Measurements from ENCODE around the gene TERT. TPM values are rescaled to one million over a fixed set of nuclear protein-coding genes. Genes with fewer than 3 reads are reported as not detected.

The TERT gene
- total and polyA plus RNA-seq, 2 of the 8 experiments (the other 6 are each of a cell fraction or from before 2014, with no cell fraction given), result 13.1 to 23.1 TPM

DNA sequence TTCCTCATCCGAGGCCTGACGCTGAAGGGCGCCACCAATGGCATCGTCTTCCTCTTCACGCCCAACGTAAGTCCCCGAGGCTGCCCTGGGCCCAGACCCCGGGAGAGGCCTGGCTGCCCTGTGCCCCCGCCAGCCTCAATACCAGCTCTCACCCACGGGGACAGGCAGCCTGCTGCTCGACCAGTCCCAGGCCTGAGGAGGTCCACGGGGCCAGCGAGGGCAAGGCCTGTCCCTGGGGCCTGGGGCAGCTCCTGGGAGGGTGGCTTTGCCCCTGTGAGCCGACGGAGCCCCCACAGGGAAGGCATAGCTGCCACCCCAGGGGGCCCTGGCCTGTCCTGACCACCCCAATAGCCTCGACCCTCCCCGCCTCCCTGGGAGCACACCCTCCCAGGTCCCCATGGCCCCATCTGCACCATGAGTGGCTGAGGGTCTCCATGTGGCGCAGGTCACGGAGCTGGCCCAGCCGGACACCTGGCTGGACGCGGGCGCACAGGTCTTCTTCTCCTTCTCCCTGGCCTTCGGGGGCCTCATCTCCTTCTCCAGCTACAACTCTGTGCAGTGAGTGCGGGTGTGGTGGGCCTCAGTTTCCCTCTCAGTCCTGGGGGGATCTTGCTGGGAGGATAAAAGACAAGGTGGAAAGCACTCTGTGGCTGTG is 81.2 kb downstream of the TERT start:
- no peak overlapping the region for H2AFZ ChIP-seq (ENCODE audit: low read length)
- H3K23ac ChIP-seq (ENCODE audit: insufficient read length), result no peak overlapping the region
- H2BK5ac ChIP-seq (ENCODE audit: low read depth, low read length), result no peak overlapping the region
- FAIRE-seq, result no peak
- WGBS, 2 experiments (ENCODE audit: extremely low coverage in 1 of 2, insufficient coverage in 1 of 2, insufficient read length in 1 of 2, insufficient replicate concordance in 2 of 2, low coverage in 1 of 2, low lambda C conversion rate in 2 of 2, missing lambda C conversion rate in 1 of 2), result 93% methylated on average over 20 of the region's 25 CpGs; no CpG with 5 or more reads in 1 of the 2 experiments
- POLR2A ChIA-PET (ENCODE audit: partially characterized antibody), result no interaction called here
- no peak overlapping the region for H3K56ac ChIP-seq (replicated peaks; ENCODE audit: insufficient read length, low read depth, low read length)
- H3K23me2 ChIP-seq (ENCODE audit: low read depth, low read length), result no peaks in the 10 kb centered on the region
- H2BK15ac ChIP-seq (ENCODE audit: low read length), result no peak overlapping the region
- H3K36me3 ChIP-seq (ENCODE audit: control insufficient read depth in 2 of 4, insufficient read depth in 4 of 4, low read length in 3 of 4), result no peaks in the 10 kb centered on the region
- H4K91ac ChIP-seq (replicated peaks; ENCODE audit: insufficient read length, low read length), result no peak overlapping the region
- H3K79me1 ChIP-seq (ENCODE audit: low read depth, low read length), result no peaks in the 10 kb centered on the region
- H2BK20ac ChIP-seq (ENCODE audit: low read length), result no peak overlapping the region
- no peaks in the 10 kb centered on the region for H3K79me2 ChIP-seq (ENCODE audit: control insufficient read depth in 1 of 2, insufficient read depth in 2 of 2, low read length in 2 of 2)
- no peak overlapping the region for H3K4me2 ChIP-seq (ENCODE audit: insufficient read depth in 1 of 2, low read depth in 2 of 2, low read length in 2 of 2)
- H3K14ac ChIP-seq (ENCODE audit: insufficient read length), result no peak overlapping the region
- no peak overlapping the region for H3K4me3 ChIP-seq (ENCODE audit: extremely low read depth in 1 of 4, insufficient read depth in 2 of 4, low read depth in 3 of 4, low read length in 4 of 4)
- no peak overlapping the region for H3K9ac ChIP-seq (replicated peaks in 1 of 4; ENCODE audit: extremely low read depth in 1 of 4, low read depth in 3 of 4, low read length in 3 of 4)
- H3K4ac ChIP-seq (replicated peaks; ENCODE audit: insufficient read length, low read depth, low read length), result no peak overlapping the region
- DNase-seq (ENCODE audit: low read depth in 1 of 2, low spot score in 2 of 2), result no peak
- no peak overlapping the region for H2AK5ac ChIP-seq (ENCODE audit: low read depth, low read length)
- no peaks in the 10 kb centered on the region; a peak in 1 of 7 replicates for H3K27me3 ChIP-seq (replicated peaks in 1 of 4; ENCODE audit: control insufficient read depth in 3 of 4, extremely low read depth in 1 of 4, insufficient read depth in 3 of 4, low read length in 3 of 4)
- peaks cover 0 to 2% of the 10 kb centered on the region in 2 experiments; a peak in 1 of 4 replicates for H3K9me3 ChIP-seq (ENCODE audit: insufficient read depth in 2 of 2, low read depth in 1 of 2, low read length in 1 of 2)
- no peak overlapping the region for H2BK120ac ChIP-seq (replicated peaks; ENCODE audit: low read depth, low read length)
- H3K27ac ChIP-seq (ENCODE audit: low read depth, low read length), result no peak overlapping the region
- H4K5ac ChIP-seq (ENCODE audit: insufficient read length, low read depth, low read length), result no peak overlapping the region
- H3K18ac ChIP-seq (ENCODE audit: extremely low read depth, low read length), result no peak overlapping the region
- CTCF ChIA-PET (ENCODE audit: partially characterized antibody), result interaction anchor here (0.8 to 1.1 kb wide), 2 partner anchors 11 to 32 kb away, joined by 3 to 5 read pairs; no protein-coding TSS in a partner anchor
- peaks cover 0 to 2% (median 0%) of the 10 kb centered on the region in 4 experiments; a peak in 2 of 7 replicates for H3K4me1 ChIP-seq (replicated peaks in 1 of 4; ENCODE audit: control insufficient read depth in 3 of 4, insufficient read depth in 4 of 4, low read length in 3 of 4)
- no peak overlapping the region for H4K8ac ChIP-seq (ENCODE audit: extremely low read depth, insufficient read depth, low read length)
- H2BK12ac ChIP-seq (ENCODE audit: low read depth, low read length), result no peak overlapping the region
- peaks cover 3 to 6% of the 10 kb centered on the region in 2 experiments for H4K20me1 ChIP-seq (replicated peaks in 1 of 2; ENCODE audit: control insufficient read depth in 1 of 2, insufficient read depth in 2 of 2, low read length in 2 of 2)
- TF ChIP-seq SP2 (IDR thresholded peaks at IDR 0.05; ENCODE audit: low read length) (no peak), TCF12 (IDR thresholded peaks at IDR 0.05; ENCODE audit: low read depth, low read length) (no peak), ASH2L (IDR thresholded peaks at IDR 0.05; ENCODE audit: low read length) (no peak), SUZ12 (IDR thresholded peaks at IDR 0.05; ENCODE audit: low read length) (no peak), GTF2F1 (IDR thresholded peaks at IDR 0.05; ENCODE audit: borderline replicate concordance, low read depth, low read length) (no peak), SP4 (IDR thresholded peaks at IDR 0.05; ENCODE audit: low read length) (no peak), GABPA (IDR thresholded peaks at IDR 0.05; ENCODE audit: borderline replicate concordance, insufficient read depth, low read length) (no peak), BRCA1 (IDR thresholded peaks at IDR 0.05; ENCODE audit: low read depth, low read length) (no peak), CHD1 (IDR thresholded peaks at IDR 0.05; ENCODE audit: low read depth, low read length) (no peak), NANOG (IDR thresholded peaks at IDR 0.05; ENCODE audit: insufficient read depth, low read depth, low read length, poor library complexity, severe bottlenecking) (no peak)
- TF ChIP-seq, protein P1, sequence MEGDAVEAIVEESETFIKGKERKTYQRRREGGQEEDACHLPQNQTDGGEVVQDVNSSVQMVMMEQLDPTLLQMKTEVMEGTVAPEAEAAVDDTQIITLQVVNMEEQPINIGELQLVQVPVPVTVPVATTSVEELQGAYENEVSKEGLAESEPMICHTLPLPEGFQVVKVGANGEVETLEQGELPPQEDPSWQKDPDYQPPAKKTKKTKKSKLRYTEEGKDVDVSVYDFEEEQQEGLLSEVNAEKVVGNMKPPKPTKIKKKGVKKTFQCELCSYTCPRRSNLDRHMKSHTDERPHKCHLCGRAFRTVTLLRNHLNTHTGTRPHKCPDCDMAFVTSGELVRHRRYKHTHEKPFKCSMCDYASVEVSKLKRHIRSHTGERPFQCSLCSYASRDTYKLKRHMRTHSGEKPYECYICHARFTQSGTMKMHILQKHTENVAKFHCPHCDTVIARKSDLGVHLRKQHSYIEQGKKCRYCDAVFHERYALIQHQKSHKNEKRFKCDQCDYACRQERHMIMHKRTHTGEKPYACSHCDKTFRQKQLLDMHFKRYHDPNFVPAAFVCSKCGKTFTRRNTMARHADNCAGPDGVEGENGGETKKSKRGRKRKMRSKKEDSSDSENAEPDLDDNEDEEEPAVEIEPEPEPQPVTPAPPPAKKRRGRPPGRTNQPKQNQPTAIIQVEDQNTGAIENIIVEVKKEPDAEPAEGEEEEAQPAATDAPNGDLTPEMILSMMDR (IDR thresholded peaks at IDR 0.05; ENCODE audit: control extremely low read depth in 1 of 3, insufficient read depth in 1 of 3, low read depth in 1 of 3, low read length in 3 of 3), result no peak
